ENCODE measurements around the gene UIMC1.
A peak's percentile ranks its signal among the peaks of the same experiment; 100 is the strongest.

Gene UIMC1

DNA sequence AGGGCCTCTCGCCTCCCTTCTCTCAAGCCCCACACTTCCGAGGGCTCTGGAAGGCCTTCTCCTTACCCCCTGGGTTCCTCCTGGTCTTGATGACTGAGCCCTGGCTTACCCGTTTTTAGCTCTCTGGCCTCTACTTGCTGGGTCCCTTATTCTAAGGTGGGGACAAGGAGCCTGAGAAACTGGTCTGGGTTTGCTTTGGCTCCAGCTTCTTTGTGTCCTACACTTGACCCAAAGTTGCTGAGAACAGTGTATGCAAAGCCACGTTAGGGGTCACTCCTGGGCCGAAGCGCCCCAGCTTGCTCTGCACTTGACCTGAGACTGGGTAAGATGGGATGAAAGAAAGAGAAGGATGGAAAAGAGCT is 16.7 kb upstream of the UIMC1 start:
- TF ChIP-seq FOXM1 (IDR thresholded peaks at IDR 0.05; ENCODE audit: borderline replicate concordance, low read depth), result no peak
- no peak for TF ChIP-seq NFIC (IDR thresholded peaks at IDR 0.05)
- TF ChIP-seq TEAD4 (IDR thresholded peaks at IDR 0.05), result no peak

DNA sequence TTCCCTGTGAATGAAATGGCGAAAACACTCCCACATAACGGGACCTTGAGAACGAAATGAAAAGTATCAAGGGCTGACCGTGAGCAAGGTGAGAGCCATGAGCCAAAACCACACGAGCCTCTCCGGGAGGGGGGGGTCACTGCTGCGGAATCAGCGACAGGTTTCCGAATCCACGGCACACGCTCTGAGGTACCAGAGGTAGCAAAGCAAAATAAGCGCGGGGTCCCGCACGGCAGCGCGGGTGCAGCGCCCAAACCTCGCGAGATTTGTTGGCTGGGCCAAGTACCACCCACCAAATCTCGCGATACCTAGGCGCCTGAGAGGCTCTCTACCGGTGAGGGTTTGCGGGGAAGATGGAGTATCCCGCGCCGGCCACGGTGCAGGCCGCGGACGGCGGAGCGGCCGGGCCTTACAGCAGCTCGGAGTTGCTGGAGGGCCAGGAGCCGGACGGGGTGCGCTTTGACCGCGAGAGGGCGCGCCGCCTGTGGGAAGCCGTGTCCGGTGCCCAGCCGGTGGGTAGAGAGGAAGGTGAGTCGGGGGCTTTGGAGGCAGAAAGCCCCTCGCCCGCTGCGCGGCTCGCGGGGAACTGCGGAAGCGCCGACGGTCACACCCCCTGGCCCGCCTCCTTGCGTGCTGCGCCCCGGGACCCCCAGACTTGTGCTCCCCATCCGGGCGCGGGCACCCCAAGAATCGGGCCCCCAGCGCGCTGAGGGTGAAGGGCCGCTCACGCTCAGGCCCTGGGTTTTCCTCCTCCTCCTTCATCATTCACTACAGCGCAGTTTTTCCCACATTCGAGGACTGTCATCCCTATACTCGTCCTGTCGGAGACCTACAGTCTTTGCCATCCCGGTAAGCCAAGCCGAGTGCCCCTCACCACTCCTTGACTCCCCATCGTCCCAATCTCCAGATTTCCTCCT is 16.1 kb upstream of the UIMC1 start, which contains the start of gene ZNF346:
ZNF346 (plus strand) TSS at position 311 of the 917 bp plus-strand sequence; CDS start at position 354, 43 bp downstream.
- TF ChIP-seq YY1 (IDR thresholded peaks at IDR 0.05; ENCODE audit: low read depth) (peak; percentile 81), TAF1 (IDR thresholded peaks at IDR 0.05; ENCODE audit: low read depth) (peak; percentile 75), CREB1 (IDR thresholded peaks at IDR 0.05; ENCODE audit: low read depth) (no peak), TEAD4 (IDR thresholded peaks at IDR 0.05) (no peak), ZBTB7A (IDR thresholded peaks at IDR 0.05; ENCODE audit: low read depth) (peak; percentile 97)
- TF ChIP-seq, protein P1, sequence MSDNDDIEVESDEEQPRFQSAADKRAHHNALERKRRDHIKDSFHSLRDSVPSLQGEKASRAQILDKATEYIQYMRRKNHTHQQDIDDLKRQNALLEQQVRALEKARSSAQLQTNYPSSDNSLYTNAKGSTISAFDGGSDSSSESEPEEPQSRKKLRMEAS (IDR thresholded peaks at IDR 0.05), result peak; percentile 55; the same call in 1 of the 2 replicates

DNA sequence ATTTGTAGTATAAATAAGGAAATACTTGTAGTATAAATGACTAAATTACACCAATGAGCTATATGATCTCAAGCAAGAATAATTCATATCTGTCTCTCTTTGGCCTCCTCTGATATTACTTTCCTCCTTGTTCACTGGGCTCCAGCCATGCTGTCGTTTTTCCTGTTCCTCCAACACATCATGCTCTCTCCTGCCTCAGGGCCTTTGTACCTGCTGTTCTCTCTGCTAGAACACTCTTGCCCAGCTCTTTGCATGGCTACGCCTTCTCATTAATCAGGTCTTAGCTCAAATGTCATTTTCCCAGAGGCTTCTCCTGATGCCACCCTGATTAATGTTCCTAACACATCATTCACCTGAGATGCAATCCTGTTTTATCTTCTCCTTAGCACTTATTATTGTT is 13.5 kb upstream of the UIMC1 start:
- TF ChIP-seq TEAD4 (IDR thresholded peaks at IDR 0.05) (no peak), FOXM1 (IDR thresholded peaks at IDR 0.05; ENCODE audit: borderline replicate concordance, low read depth) (no peak), EP300 (IDR thresholded peaks at IDR 0.05; ENCODE audit: borderline replicate concordance) (no peak)

DNA sequence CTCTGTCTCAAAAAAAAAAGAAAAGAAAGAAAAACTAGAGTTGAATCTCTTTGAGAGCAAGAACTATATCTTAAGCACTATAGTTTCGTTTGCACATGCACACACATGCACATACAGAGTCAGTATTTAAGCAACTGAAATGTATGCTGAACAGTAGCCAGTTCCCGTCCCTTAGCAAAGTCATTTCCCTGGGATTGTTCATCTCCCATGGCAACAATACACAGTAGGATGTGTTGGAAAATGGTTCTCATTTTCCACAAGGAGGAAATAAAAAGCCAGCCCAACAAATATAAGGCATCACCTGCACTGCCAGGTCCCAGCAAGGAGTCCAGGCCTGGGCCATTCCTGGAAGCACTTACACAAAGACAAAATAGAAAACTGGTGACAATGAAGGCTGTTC is 11.8 kb upstream of the UIMC1 start:
- TF ChIP-seq RAD21 (IDR thresholded peaks at IDR 0.05; ENCODE audit: low read depth), result no peak
- no peak for TF ChIP-seq TCF12 (IDR thresholded peaks at IDR 0.05; ENCODE audit: low read depth)
- TF ChIP-seq TAF1 (IDR thresholded peaks at IDR 0.05; ENCODE audit: low read depth), result no peak
- TF ChIP-seq, protein P2, sequence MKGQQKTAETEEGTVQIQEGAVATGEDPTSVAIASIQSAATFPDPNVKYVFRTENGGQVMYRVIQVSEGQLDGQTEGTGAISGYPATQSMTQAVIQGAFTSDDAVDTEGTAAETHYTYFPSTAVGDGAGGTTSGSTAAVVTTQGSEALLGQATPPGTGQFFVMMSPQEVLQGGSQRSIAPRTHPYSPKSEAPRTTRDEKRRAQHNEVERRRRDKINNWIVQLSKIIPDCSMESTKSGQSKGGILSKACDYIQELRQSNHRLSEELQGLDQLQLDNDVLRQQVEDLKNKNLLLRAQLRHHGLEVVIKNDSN (IDR thresholded peaks at IDR 0.05), result no peak

DNA sequence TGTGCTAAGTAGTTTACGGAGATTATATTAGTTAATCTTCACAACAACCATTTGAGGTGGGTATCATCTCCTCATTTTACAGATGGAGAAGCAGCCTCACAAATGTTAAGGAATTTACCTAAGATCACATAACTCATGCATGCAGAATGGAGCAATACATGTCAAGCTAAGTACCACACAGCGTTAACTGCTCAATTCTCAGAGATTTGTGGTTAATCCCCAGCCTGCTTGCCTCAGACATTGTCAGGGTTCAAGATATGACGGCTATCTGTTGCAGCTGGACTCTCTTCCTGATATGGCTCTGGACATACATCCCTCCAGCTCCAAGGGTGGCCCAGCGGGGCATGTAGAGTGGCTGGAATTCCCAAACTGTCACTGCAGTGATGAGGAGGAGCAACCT is 8.6 kb upstream of the UIMC1 start:
- TF ChIP-seq NFIC (IDR thresholded peaks at IDR 0.05) (no peak), ZBTB7A (IDR thresholded peaks at IDR 0.05; ENCODE audit: low read depth) (no peak), TEAD4 (IDR thresholded peaks at IDR 0.05) (no peak), CEBPB (IDR thresholded peaks at IDR 0.05) (no peak), FOXM1 (IDR thresholded peaks at IDR 0.05; ENCODE audit: borderline replicate concordance, low read depth) (no peak), CREB1 (IDR thresholded peaks at IDR 0.05; ENCODE audit: low read depth) (no peak)

DNA sequence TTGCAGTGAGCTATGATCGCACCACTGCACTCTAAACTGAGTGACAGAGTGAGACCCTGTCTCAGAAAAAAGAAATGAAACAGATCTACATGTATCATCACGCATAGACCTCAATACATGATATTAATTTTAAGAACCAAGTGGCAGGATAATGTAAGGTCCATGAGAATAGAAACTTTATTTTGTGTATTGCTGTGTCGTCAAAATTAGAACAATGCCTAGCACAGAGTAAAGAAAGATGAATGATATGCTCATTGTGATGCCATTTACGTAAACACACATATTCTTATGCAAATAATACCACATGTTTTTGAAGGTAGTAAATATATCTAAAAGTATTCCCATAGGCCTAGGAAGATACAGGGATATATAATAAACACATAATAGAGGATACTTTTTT is 3.6 kb upstream of the UIMC1 start:
- TF ChIP-seq, protein P3, sequence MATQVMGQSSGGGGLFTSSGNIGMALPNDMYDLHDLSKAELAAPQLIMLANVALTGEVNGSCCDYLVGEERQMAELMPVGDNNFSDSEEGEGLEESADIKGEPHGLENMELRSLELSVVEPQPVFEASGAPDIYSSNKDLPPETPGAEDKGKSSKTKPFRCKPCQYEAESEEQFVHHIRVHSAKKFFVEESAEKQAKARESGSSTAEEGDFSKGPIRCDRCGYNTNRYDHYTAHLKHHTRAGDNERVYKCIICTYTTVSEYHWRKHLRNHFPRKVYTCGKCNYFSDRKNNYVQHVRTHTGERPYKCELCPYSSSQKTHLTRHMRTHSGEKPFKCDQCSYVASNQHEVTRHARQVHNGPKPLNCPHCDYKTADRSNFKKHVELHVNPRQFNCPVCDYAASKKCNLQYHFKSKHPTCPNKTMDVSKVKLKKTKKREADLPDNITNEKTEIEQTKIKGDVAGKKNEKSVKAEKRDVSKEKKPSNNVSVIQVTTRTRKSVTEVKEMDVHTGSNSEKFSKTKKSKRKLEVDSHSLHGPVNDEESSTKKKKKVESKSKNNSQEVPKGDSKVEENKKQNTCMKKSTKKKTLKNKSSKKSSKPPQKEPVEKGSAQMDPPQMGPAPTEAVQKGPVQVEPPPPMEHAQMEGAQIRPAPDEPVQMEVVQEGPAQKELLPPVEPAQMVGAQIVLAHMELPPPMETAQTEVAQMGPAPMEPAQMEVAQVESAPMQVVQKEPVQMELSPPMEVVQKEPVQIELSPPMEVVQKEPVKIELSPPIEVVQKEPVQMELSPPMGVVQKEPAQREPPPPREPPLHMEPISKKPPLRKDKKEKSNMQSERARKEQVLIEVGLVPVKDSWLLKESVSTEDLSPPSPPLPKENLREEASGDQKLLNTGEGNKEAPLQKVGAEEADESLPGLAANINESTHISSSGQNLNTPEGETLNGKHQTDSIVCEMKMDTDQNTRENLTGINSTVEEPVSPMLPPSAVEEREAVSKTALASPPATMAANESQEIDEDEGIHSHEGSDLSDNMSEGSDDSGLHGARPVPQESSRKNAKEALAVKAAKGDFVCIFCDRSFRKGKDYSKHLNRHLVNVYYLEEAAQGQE (IDR thresholded peaks at IDR 0.05; ENCODE audit: low read depth), result no peak
- no peak for TF ChIP-seq TEAD4 (IDR thresholded peaks at IDR 0.05)
- no peak for TF ChIP-seq CREB1 (IDR thresholded peaks at IDR 0.05; ENCODE audit: low read depth)
- no peak for TF ChIP-seq YY1 (IDR thresholded peaks at IDR 0.05; ENCODE audit: low read depth)
- TF ChIP-seq, protein P2 (IDR thresholded peaks at IDR 0.05), result no peak
- no peak for TF ChIP-seq ZBTB7A (IDR thresholded peaks at IDR 0.05; ENCODE audit: low read depth)
- TF ChIP-seq TAF1 (IDR thresholded peaks at IDR 0.05; ENCODE audit: low read depth), result no peak
- TF ChIP-seq FOXM1 (IDR thresholded peaks at IDR 0.05; ENCODE audit: borderline replicate concordance, low read depth), result no peak
- TF ChIP-seq EGR1 (IDR thresholded peaks at IDR 0.05), result no peak
- TF ChIP-seq EP300 (IDR thresholded peaks at IDR 0.05; ENCODE audit: borderline replicate concordance), result no peak
- TF ChIP-seq, protein P1 (IDR thresholded peaks at IDR 0.05), result no peak
- no peak for TF ChIP-seq NFIC (IDR thresholded peaks at IDR 0.05)
- no peak for TF ChIP-seq RAD21 (IDR thresholded peaks at IDR 0.05; ENCODE audit: low read depth)
- TF ChIP-seq TCF12 (IDR thresholded peaks at IDR 0.05; ENCODE audit: low read depth), result no peak
- TF ChIP-seq CEBPB (IDR thresholded peaks at IDR 0.05), result no peak

DNA sequence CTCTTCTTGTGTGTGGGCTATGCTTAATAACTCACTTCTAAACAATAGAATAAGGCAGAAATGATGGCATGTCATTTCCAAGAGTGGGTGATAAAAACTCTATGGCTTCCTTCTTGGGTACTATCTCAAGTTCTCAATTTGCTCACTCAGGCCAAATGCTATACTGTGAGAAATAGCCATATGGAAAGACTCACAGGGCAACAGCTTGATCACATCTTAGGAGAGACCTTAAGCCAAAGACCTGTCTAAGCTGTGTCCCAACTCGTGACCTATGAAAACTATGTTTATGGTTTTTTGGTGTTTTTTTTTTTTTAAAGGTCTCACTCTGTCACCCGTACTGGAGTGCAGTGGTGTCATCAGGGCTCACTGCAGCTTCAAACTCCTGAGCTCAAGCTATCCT is 2.1 kb upstream of the UIMC1 start:
- TF ChIP-seq NFIC (IDR thresholded peaks at IDR 0.05) (no peak), TAF1 (IDR thresholded peaks at IDR 0.05; ENCODE audit: low read depth) (no peak), EP300 (IDR thresholded peaks at IDR 0.05; ENCODE audit: borderline replicate concordance) (no peak), FOXM1 (IDR thresholded peaks at IDR 0.05; ENCODE audit: borderline replicate concordance, low read depth) (no peak), RAD21 (IDR thresholded peaks at IDR 0.05; ENCODE audit: low read depth) (no peak), TEAD4 (IDR thresholded peaks at IDR 0.05) (no peak)
- TF ChIP-seq, protein P3 (IDR thresholded peaks at IDR 0.05; ENCODE audit: low read depth), result no peak
- TF ChIP-seq, protein P1 (IDR thresholded peaks at IDR 0.05), result no peak

Data from Ishikawa (cell line).